AG09309 (cell line): ENCODE data around the gene PLEK2.
"Not testable (repeated sequence)": the region's sequence is repeated elsewhere in the genome, so short reads cannot be mapped to it uniquely, and the experiment has no call there.

Source experiments
- DNase-seq: peaks from one replicate; pipeline ENCODE4 v3.0.0-alpha.2; 2010; ENCODE audit warnings: low read depth
- H3K4me3 ChIP-seq: 2 replicates; pipeline ENCODE4 v1.5.1; 2011; ENCODE audit warnings: mild to moderate bottlenecking, low read depth, low read length, moderate library complexity; ENCODE audit not compliant: control insufficient read depth
- TF ChIP-seq, protein P1 (sequence below): IDR thresholded peaks from 2 replicates; pipeline ENCODE4 v1.5.1; 2011; ENCODE audit warnings: mild to moderate bottlenecking, low read depth, low read length, inconsistent platforms; ENCODE audit not compliant: insufficient read depth, control insufficient read depth; ENCODE audit errors: missing control alignments

PLEK2 gene

DNA sequence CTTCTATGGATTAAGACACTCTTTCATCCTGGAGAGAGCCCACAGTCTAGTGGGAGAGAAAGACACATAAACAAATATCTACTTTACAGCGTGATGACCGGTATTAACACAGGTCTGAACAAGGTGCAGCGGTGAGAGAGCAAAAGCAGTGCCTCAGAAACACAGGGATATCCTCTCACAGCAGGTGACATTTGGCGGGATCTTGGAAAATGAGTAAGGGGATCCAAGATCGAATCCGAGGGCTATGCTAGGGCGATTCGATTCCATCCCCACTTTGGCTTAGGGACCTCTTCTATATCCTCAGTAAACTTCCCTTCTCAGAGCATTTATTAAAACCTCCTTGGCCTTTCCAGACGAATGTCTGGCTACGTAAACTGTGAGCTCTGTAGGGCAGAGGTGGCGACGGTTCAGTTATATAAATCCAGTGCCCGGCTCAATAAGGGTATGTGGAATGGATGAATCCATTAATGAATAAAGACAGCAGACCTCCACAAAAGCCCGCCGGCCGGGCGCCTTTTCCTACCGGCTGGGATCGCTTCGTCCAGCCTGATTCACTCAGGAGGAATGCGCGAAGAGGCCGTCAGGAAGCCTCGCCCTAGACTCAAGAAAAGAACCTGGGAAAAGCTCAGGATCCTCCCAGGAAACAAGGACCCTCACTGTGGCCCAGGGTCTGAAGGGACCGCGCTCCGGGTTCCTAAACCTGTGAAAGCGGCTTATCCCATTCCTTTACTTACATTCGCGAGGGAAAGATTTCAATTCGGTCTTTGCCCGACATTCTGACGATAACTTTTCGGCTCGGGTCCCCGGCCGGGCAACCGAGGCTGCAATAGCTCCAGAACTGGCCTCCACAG, 52.8 kb downstream of the PLEK2 start:
- no peak for DNase-seq
- peak overlapping the region; percentile 70 for H3K4me3 ChIP-seq
- TF ChIP-seq, protein P1, sequence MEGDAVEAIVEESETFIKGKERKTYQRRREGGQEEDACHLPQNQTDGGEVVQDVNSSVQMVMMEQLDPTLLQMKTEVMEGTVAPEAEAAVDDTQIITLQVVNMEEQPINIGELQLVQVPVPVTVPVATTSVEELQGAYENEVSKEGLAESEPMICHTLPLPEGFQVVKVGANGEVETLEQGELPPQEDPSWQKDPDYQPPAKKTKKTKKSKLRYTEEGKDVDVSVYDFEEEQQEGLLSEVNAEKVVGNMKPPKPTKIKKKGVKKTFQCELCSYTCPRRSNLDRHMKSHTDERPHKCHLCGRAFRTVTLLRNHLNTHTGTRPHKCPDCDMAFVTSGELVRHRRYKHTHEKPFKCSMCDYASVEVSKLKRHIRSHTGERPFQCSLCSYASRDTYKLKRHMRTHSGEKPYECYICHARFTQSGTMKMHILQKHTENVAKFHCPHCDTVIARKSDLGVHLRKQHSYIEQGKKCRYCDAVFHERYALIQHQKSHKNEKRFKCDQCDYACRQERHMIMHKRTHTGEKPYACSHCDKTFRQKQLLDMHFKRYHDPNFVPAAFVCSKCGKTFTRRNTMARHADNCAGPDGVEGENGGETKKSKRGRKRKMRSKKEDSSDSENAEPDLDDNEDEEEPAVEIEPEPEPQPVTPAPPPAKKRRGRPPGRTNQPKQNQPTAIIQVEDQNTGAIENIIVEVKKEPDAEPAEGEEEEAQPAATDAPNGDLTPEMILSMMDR: no peak

DNA sequence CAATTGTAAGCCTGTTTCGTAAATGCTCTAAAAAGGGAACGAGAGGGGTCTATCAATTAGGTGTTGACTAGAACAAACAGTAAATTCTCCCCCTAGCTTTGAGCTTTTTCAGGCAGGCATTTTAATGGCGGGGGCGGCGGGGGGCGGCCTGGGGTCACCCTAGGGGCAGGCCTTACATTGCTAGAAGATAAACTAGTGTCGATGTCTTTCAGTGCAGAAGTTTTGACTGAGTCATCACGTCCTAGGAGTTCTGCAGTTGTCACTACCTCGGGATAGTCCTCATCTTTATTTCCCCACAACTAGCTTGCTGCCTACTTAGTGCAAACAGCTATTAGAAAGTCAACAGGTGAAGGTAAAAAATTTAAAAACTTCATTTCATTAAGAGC, 54.0 kb downstream of the PLEK2 start:
- peak overlapping the region; percentile 70 for H3K4me3 ChIP-seq
- TF ChIP-seq, protein P1: no peak
- no peak for DNase-seq

DNA sequence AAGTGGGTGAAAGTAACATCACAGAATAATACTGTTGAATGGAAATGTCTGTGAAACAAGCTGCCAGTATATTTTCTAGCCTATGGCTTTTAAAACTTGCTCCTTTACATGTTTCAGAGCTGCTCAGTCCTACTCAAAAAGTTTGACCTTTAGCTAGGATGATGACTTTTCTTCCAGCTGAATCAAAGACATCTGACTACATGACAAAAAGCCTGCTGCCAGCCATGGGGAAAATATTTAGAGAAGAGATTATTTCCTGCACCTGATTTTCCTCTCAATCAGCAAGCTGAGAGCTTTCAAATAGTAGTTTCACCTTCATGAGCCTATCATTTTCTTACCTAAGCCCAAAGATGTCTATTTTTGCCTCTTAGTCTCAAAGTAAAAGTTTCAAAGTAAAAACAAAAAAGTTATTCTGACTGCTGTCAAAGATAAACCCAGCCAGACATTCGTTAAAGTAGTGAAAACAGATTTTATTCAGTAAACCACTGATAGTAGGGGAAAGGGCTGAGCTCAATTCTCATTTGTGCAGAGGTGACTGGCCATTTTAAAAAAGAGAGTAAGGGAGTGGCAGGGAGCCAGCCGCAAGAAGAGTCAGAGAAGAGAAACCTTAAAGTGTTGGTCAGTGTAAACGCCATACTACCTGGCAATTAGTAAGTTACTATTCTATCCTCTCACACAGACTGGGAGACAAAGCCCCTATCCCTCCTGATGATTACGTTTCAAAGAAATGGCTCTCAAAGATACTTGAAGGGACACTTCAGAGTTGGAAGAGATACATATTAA, 54.6 kb downstream of the PLEK2 start:
- peak overlapping the region; percentile 9 for H3K4me3 ChIP-seq
- TF ChIP-seq, protein P1: no peak
- no peak for DNase-seq

DNA sequence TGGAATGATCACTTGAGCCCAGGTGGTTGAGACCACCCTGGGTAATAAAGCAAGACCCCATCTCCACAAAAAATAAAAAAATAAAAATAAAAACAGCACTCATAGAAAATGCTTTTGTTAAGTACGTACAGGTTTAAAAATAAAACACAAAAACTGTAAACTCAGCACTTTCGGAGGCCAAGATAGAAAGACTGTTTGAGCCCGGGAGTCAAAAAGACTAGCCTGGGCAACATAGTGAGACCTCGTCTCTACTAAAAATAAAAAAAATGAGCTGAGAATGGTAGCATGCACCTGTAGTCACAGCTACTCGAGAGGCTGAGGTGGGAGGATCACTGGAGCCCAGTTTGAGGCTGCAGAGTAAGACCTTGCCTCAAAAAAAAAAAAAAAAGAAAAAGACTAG, 59.9 kb downstream of the PLEK2 start:
- no peak overlapping the region for H3K4me3 ChIP-seq
- DNase-seq: no peak
- TF ChIP-seq, protein P1: no peak

DNA sequence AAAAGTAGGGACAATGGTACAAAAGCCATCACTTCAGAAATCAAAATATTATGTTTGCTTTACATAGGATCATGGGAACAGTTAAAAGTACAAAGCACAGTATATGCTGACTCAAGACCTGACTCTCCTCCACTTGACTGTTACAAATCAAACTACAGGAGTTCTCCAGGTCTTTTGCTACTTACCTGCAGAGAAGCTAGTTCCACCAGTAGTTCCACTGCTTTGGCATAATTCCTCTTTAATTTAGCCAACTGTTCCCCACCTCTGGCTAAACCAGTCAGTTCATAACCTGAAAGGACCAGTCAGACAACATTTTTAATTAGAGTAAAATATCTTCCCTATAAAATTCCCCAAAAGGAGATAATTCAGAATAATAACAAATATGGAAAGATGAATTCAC, 66.4 kb downstream of the PLEK2 start:
- TF ChIP-seq, protein P1: no peak

DNA sequence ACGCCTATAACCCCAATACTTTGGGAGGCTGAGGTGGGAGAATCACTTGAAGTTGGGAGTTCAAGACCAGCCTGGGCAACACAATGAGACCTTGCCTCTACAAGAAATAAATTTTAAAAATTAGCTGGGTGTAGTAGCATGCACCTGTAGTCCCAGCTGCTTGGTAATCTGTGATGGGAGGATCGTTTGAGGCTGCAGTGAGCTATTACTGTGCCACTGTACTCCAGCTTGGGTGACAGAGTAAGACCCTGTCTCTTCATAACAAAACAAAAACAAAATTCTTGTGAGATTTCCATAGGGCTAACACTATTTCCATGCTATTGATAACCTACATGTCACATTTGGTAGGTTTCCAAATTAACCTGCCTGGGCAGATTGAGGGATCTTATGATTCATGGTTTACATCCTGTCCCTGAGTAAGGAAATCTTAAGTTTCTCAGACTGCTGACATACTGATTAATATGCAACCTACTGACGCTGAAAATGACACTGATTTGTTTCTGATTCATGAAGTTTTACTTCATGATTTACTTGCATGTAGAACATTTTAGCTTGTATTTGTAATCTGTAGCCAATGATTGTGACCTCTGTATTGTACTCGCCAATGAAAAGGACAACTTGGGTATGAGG, 68.2 kb downstream of the PLEK2 start:
- DNase-seq: no peak
- no peak overlapping the region for H3K4me3 ChIP-seq
- TF ChIP-seq, protein P1: no peak

More for the DNA sequence above, 66.4 kb downstream of the PLEK2 start:
- H3K4me3 ChIP-seq: no peak overlapping the region
- DNase-seq: no peak

DNA sequence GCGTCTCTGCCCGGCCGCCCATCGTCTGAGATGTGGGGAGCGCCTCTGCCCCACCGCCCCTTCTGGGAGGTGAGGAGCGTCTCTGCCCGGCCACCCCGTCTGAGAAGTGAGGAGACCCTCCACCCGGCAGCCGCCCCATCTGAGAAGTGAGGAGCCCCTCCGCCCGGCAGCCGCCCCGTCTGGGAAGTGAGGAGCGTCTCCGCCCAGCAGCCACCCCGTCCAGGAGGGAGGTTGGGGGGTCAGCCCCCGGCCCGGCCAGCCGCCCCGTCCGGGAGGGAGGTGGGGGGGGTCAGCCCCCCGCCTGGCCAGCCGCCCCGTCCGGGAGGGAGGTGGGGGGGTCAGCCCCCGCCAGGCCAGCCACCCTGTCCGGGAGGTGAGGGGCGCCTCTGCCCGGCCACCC, 70.7 kb downstream of the PLEK2 start:
- not testable (repeated sequence) for DNase-seq, H3K4me3 ChIP-seq
